Hepatocyte (in vitro differentiated cells): ENCODE data around the gene CRISP1. TPM values are rescaled to one million over a fixed set of nuclear protein-coding genes. Genes with fewer than 3 reads are reported as not detected.

Source experiments
- DNase-seq: peaks from one replicate; pipeline ENCODE4 v3.0.0-alpha.2; 2016; ENCODE audit warnings: low spot score
- H2AFZ ChIP-seq: fragments of 200-600 bp; sonication (generic); 2 replicates; pipeline ENCODE4 v1.6.0; 2016; ENCODE audit warnings: antibody characterized with exemption, mild to moderate bottlenecking
- H3K27ac ChIP-seq: fragments of 200-600 bp; sonication (generic); 2 replicates; pipeline ENCODE4 v1.5.1; 2016; ENCODE audit warnings: mild to moderate bottlenecking
- H3K27me3 ChIP-seq: fragments of 200-600 bp; sonication (generic); 2 replicates; pipeline ENCODE4 v1.6.1; 2016
- H3K36me3 ChIP-seq: fragments of 200-600 bp; sonication (generic); replicated peaks from 2 replicates; pipeline ENCODE4 v1.5.1; 2016; ENCODE audit warnings: low read depth; ENCODE audit not compliant: insufficient read depth
- H3K4me1 ChIP-seq: fragments of 200-600 bp; sonication (generic); 2 replicates; pipeline ENCODE4 v1.5.1; 2016; ENCODE audit warnings: mild to moderate bottlenecking, moderate library complexity; ENCODE audit not compliant: insufficient read depth
- H3K4me2 ChIP-seq: fragments of 200-600 bp; sonication (generic); 2 replicates; pipeline ENCODE4 v1.6.0; 2016
- H3K4me3 ChIP-seq: fragments of 200-600 bp; sonication (generic); 2 replicates; pipeline ENCODE4 v1.5.1; 2016; ENCODE audit warnings: mild to moderate bottlenecking
- H3K79me2 ChIP-seq: fragments of 200-600 bp; sonication (generic); 2 replicates; pipeline ENCODE4 v1.6.0; 2017; ENCODE audit warnings: mild to moderate bottlenecking
- H3K9me2 ChIP-seq: fragments of 200-600 bp; sonication (generic); replicated peaks from 2 replicates; pipeline ENCODE4 v1.6.0; 2017; ENCODE audit warnings: mild to moderate bottlenecking; ENCODE audit not compliant: insufficient read depth
- H3K9me3 ChIP-seq: fragments of 200-600 bp; sonication (generic); 2 replicates; pipeline ENCODE4 v1.5.1; 2016; ENCODE audit warnings: low read depth, mild to moderate bottlenecking
- H4K20me1 ChIP-seq: fragments of 200-600 bp; sonication (generic); 2 replicates; pipeline ENCODE4 v1.6.0; 2016; ENCODE audit warnings: mild to moderate bottlenecking; ENCODE audit not compliant: insufficient read depth, poor library complexity, severe bottlenecking
- EZH2 ChIP-seq: fragments of 200-600 bp; sonication (generic); IDR thresholded peaks from 2 replicates; pipeline ENCODE4 v1.6.1; 2016; ENCODE audit warnings: antibody characterized with exemption, mild to moderate bottlenecking, borderline replicate concordance
- EZH2phosphoT487 ChIP-seq: fragments of 200-600 bp; sonication (generic); IDR thresholded peaks from one replicate; pipeline ENCODE4 v1.6.1; 2018; ENCODE audit warnings: antibody characterized with exemption, mild to moderate bottlenecking, low read depth, moderate library complexity; ENCODE audit not compliant: unreplicated experiment, severe bottlenecking
- WGBS: methylation state at CpG from one replicate; pipeline ENCODE4 v1.1.6; 2016; ENCODE audit warnings: low lambda C conversion rate; ENCODE audit errors: missing lambda C conversion rate; 5-methylcytosine and 5-hydroxymethylcytosine counted together
- polyA plus RNA-seq: library from polyadenylated mRNA; unstranded; fragments of >200 nt; fragmentation: Nextera tagmentation; extraction: Ambion mirVana; gene quantifications from 2 replicates; pipeline ENCODE4 v1.2.1, GENCODE V29; 2016
- total RNA-seq: library from RNA; depleted of rRNA; stranded (reverse); fragments of >200 nt; gene quantifications from 2 replicates; pipeline ENCODE4 v1.2.3, GENCODE V29; 2014
- TF ChIP-seq, protein P1 (sequence below): fragments of 200-600 bp; sonication (generic); IDR thresholded peaks from 2 replicates; pipeline ENCODE4 v1.5.1; 2016; ENCODE audit warnings: antibody characterized with exemption, mild to moderate bottlenecking; ENCODE audit not compliant: poor library complexity

The CRISP1 gene
- total and polyA plus RNA-seq, 2 experiments from 2014 or later: not detected

DNA sequence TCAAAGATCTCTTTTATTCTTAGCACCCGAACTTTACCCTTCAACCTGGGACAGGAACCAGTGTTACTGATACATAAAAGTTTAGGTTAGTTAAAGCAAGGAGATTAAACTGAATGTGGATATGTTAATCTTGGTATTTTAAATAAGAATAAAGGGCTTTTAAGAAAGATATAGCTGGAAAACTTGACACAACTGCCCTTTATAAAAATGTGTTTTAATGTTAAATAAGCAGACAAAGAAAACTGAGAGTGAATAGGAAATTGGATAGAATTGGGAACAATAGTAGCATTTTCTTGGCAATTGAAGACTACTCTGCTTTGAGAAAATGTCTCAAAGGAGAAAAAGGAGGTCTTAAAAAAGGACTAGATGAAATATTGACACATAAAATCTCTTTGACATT is 45.9 kb upstream of the CRISP1 start:
- no peak overlapping the region for H3K4me3 ChIP-seq

DNA sequence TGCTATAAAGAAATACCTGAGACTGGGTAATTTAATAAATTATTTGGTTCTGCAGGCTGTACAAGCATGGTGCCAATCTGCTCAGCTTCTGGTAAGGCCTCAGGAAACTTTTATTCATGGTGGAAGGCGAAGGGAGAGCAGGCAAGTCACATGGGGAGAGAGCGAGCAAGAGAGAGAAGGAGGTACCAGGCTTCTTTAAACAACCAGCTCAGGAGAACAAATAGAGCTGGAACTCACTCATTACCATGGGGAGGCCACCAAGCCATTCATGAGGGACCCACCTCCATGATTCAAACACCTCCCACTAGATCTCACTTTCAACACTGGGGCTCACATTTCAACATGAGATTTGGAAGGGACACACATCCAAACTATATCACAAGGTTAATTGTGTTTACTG is 44.9 kb upstream of the CRISP1 start:
- no peaks in the 10 kb centered on the region for H4K20me1 ChIP-seq
- TF ChIP-seq, protein P1, sequence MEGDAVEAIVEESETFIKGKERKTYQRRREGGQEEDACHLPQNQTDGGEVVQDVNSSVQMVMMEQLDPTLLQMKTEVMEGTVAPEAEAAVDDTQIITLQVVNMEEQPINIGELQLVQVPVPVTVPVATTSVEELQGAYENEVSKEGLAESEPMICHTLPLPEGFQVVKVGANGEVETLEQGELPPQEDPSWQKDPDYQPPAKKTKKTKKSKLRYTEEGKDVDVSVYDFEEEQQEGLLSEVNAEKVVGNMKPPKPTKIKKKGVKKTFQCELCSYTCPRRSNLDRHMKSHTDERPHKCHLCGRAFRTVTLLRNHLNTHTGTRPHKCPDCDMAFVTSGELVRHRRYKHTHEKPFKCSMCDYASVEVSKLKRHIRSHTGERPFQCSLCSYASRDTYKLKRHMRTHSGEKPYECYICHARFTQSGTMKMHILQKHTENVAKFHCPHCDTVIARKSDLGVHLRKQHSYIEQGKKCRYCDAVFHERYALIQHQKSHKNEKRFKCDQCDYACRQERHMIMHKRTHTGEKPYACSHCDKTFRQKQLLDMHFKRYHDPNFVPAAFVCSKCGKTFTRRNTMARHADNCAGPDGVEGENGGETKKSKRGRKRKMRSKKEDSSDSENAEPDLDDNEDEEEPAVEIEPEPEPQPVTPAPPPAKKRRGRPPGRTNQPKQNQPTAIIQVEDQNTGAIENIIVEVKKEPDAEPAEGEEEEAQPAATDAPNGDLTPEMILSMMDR: no peak
- TF ChIP-seq EZH2: no peak
- no peak for TF ChIP-seq EZH2phosphoT487
- no peaks in the 10 kb centered on the region for H3K9me2 ChIP-seq
- H3K4me1 ChIP-seq: peaks cover 8% of the 10 kb centered on the region
- no peak for DNase-seq
- WGBS: 89% methylated on average over 2 of the region's 2 CpGs
- no peak overlapping the region for H2AFZ ChIP-seq
- no peaks in the 10 kb centered on the region for H3K79me2 ChIP-seq
- no peaks in the 10 kb centered on the region for H3K27me3 ChIP-seq
- H3K36me3 ChIP-seq: no peaks in the 10 kb centered on the region
- no peaks in the 10 kb centered on the region for H3K9me3 ChIP-seq
- H3K4me3 ChIP-seq: no peak overlapping the region
- no peak overlapping the region for H3K4me2 ChIP-seq
- no peak overlapping the region for H3K27ac ChIP-seq

More for the DNA sequence above, 45.9 kb upstream of the CRISP1 start:
- Histone ChIP-seq H3K36me3 (no peaks in the 10 kb centered on the region), H3K4me2 (no peak overlapping the region), H3K9me3 (no peaks in the 10 kb centered on the region), H4K20me1 (no peaks in the 10 kb centered on the region), H2AFZ (no peak overlapping the region), H3K4me1 (peaks cover 7% of the 10 kb centered on the region), H3K79me2 (no peaks in the 10 kb centered on the region), H3K27me3 (no peaks in the 10 kb centered on the region), H3K9me2 (no peaks in the 10 kb centered on the region), H3K27ac (no peak overlapping the region)
- WGBS: 75% methylated on average over 1 of the region's 1 CpG
- TF ChIP-seq EZH2: no peak
- TF ChIP-seq, protein P1: no peak
- no peak for TF ChIP-seq EZH2phosphoT487
- no peak for DNase-seq

DNA sequence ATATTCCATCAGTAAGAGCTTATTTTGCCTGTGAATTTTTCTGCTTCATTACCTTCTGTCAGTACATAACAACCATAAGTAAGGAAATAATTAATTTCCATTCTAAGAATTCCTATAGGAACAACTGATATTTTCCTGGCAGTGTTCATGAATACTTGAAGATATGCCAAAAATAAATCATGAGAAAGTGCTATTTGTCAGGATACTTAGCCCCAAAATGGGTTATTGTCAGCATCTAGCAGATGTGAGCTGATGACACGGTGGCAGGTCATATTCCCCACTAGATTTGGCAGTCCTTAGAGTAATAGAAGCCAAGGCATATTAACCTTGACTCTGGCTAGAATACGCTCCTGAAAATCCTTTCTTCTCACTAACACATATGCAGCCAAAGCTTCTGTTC is 43.2 kb upstream of the CRISP1 start:
- TF ChIP-seq EZH2phosphoT487 (no peak), EZH2 (no peak)
- TF ChIP-seq, protein P1: no peak
- Histone ChIP-seq H4K20me1 (no peaks in the 10 kb centered on the region), H3K36me3 (no peaks in the 10 kb centered on the region), H3K4me2 (no peak overlapping the region), H3K79me2 (no peaks in the 10 kb centered on the region), H3K27ac (no peak overlapping the region), H3K9me3 (no peaks in the 10 kb centered on the region), H3K4me1 (peaks cover 8% of the 10 kb centered on the region), H2AFZ (no peak overlapping the region), H3K27me3 (no peaks in the 10 kb centered on the region), H3K9me2 (no peaks in the 10 kb centered on the region), H3K4me3 (no peak overlapping the region)
- no peak for DNase-seq
- WGBS: 68% methylated on average over 2 of the region's 2 CpGs

DNA sequence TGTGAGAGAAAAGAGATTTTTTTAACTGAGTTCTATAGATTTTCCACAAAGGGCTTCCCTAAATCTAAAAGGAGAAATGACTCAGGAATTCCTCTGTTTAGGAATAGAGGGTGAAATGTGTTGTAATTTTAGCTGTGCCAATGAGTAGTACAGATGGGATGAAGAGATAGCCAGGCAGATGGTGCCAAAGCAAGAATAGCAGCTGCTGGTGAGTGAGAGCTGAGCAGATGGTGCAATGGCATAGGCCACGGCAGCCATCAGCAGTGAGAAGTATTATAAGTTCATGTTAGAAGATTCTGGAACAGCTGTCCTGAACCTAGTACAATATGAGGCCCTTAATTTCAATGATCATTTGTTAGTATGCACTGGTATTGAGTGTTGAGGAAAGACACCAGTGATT is 40.2 kb upstream of the CRISP1 start:
- H3K4me1 ChIP-seq: peaks cover 9% of the 10 kb centered on the region
- no peak for DNase-seq
- no peaks in the 10 kb centered on the region for H4K20me1 ChIP-seq
- no peaks in the 10 kb centered on the region for H3K79me2 ChIP-seq
- H3K4me3 ChIP-seq: no peak overlapping the region
- H2AFZ ChIP-seq: no peak overlapping the region
- 65% methylated on average over 1 of the region's 1 CpG for WGBS
- no peaks in the 10 kb centered on the region for H3K27me3 ChIP-seq
- H3K4me2 ChIP-seq: no peak overlapping the region
- no peaks in the 10 kb centered on the region for H3K9me2 ChIP-seq
- no peaks in the 10 kb centered on the region for H3K9me3 ChIP-seq
- TF ChIP-seq EZH2 (no peak), EZH2phosphoT487 (no peak)
- TF ChIP-seq, protein P1: no peak
- no peak overlapping the region for H3K27ac ChIP-seq
- no peaks in the 10 kb centered on the region for H3K36me3 ChIP-seq
